HEK293T (cell line): ENCODE data around the gene LRBA.

Source experiments
- ARNT ChIP-seq: fragments of 450-650 bp; IDR thresholded peaks from 2 replicates; pipeline ENCODE4 v1.6.1; 2017; ENCODE audit warnings: mild to moderate bottlenecking
- CTBP1 ChIP-seq: fragments of 450-650 bp; IDR thresholded peaks from 2 replicates; pipeline ENCODE4 v1.6.1; 2016; ENCODE audit warnings: borderline replicate concordance
- ELF4 ChIP-seq: fragments of 450-650 bp; IDR thresholded peaks from 2 replicates; pipeline ENCODE4 v1.6.1; 2017; ENCODE audit warnings: antibody characterized with exemption
- FOXA1 ChIP-seq: fragments of 450-650 bp; IDR thresholded peaks from 2 replicates; pipeline ENCODE4 v1.6.1; 2016; ENCODE audit warnings: mild to moderate bottlenecking
- FOXK2 ChIP-seq: fragments of 450-650 bp; IDR thresholded peaks from 2 replicates; pipeline ENCODE4 v1.6.1; 2016; ENCODE audit warnings: mild to moderate bottlenecking
- HDGF ChIP-seq: fragments of 450-650 bp; IDR thresholded peaks from 2 replicates; pipeline ENCODE4 v1.6.1; 2017; ENCODE audit warnings: antibody characterized with exemption, borderline replicate concordance
- LEF1 ChIP-seq: fragments of 450-650 bp; IDR thresholded peaks from 2 replicates; pipeline ENCODE4 v1.6.1; 2017; ENCODE audit warnings: mild to moderate bottlenecking, borderline replicate concordance
- SP1 ChIP-seq: fragments of 450-650 bp; IDR thresholded peaks from 2 replicates; pipeline ENCODE4 v1.6.1; 2017
- SUZ12 ChIP-seq: fragments of 450-650 bp; IDR thresholded peaks from 2 replicates; pipeline ENCODE4 v1.6.1; 2016; ENCODE audit warnings: mild to moderate bottlenecking
- TARDBP ChIP-seq: fragments of 450-650 bp; IDR thresholded peaks from 2 replicates; pipeline ENCODE4 v1.6.1; 2016

- TF ChIP-seq CTBP1, result no peak
- TF ChIP-seq ARNT, result no peak
- TF ChIP-seq SP1, result no peak
- no peak for TF ChIP-seq FOXA1
- no peak for TF ChIP-seq FOXK2
- no peak for TF ChIP-seq HDGF
- TF ChIP-seq TARDBP, result no peak
- TF ChIP-seq SUZ12, result no peak
- TF ChIP-seq ELF4, result no peak
- no peak for TF ChIP-seq LEF1
These were observed 758.9 kb downstream of the LRBA start for GRCh38 chr4:150256225-150256620.
